A204.1 (cell line): Measurements from ENCODE around the gene PARP16.
A peak's percentile ranks its signal among the peaks of the same experiment; 100 is the strongest.

ENCODE experiments used
- FAIRE-seq: peaks from 2 replicates; lab custom pipeline; 2012; peaks lifted over from hg19 to GRCh38; lab: Jason Lieb, UNC

The PARP16 gene

GRCh38 chr15:65311760-65312159, 25.1 kb upstream of the PARP16 start:
- FAIRE-seq = no peak

- no peak for FAIRE-seq
These were observed 23.9 kb upstream of the PARP16 start for GRCh38 chr15:65310431-65311137.

- FAIRE-seq = no peak
These were observed 23.3 kb upstream of the PARP16 start for GRCh38 chr15:65309882-65310418.

- no peak for FAIRE-seq
These were observed 21.3 kb upstream of the PARP16 start for GRCh38 chr15:65307978-65308377.

GRCh38 chr15:65306551-65306950, 19.9 kb upstream of the PARP16 start:
- no peak for FAIRE-seq

- FAIRE-seq = no peak
These were observed 19.1 kb upstream of the PARP16 start for GRCh38 chr15:65305776-65306175.

GRCh38 chr15:65305150-65305758, 18.6 kb upstream of the PARP16 start:
- FAIRE-seq = no peak

- peak; percentile 97 for FAIRE-seq
These were observed 17.9 kb upstream of the PARP16 start, which contains the start of gene RNU5B-1 for GRCh38 chr15:65304381-65305149. TSS of gene RNU5B-1 (plus strand) at chr15:65304677.

- FAIRE-seq = no peak
These were observed 17.2 kb upstream of the PARP16 start for GRCh38 chr15:65303687-65304380.

GRCh38 chr15:65302061-65302460, 15.4 kb upstream of the PARP16 start:
- FAIRE-seq = no peak

GRCh38 chr15:65300924-65301441, 14.3 kb upstream of the PARP16 start:
- no peak for FAIRE-seq

GRCh38 chr15:65298731-65299130, 12.0 kb upstream of the PARP16 start:
- FAIRE-seq = no peak

- no peak for FAIRE-seq
These were observed 6.3 kb upstream of the PARP16 start for GRCh38 chr15:65292938-65293518.

- FAIRE-seq = no peak
These were observed 3.5 kb upstream of the PARP16 start for GRCh38 chr15:65290228-65290627.

- FAIRE-seq = no peak
These were observed 2.7 kb upstream of the PARP16 start for GRCh38 chr15:65289261-65289854.

GRCh38 chr15:65287520-65287855, 805 bp upstream of the PARP16 start:
- no peak for FAIRE-seq

GRCh38 chr15:65286069-65286703, 497 bp downstream of the PARP16 start:
- FAIRE-seq = no peak

GRCh38 chr15:65285291-65286068, 1.2 kb downstream of the PARP16 start:
- FAIRE-seq = no peak

- FAIRE-seq = no peak
These were observed 8.2 kb downstream of the PARP16 start for GRCh38 chr15:65278480-65278879.

- FAIRE-seq = no peak
These were observed 9.7 kb downstream of the PARP16 start for GRCh38 chr15:65277015-65277414.
